KOPT-K1 (cell line): ENCODE results near the gene GRIFIN.
A peak's percentile ranks its signal among the peaks of the same experiment; 100 is the strongest.

Experiments
- H3K27ac ChIP-seq: fragments of 200-600 bp; sonication (generic); 2 replicates; pipeline ENCODE4 v1.5.1; 2016; ENCODE audit warnings: antibody characterized with exemption, mild to moderate bottlenecking, low read depth, low read length; ENCODE audit not compliant: poor library complexity, severe bottlenecking
- H3K36me3 ChIP-seq: fragments of 200-600 bp; sonication (generic); 2 replicates; pipeline ENCODE4 v1.5.1; 2017; ENCODE audit warnings: antibody characterized with exemption, mild to moderate bottlenecking, low read length, moderate library complexity; ENCODE audit not compliant: insufficient read depth
- H3K9me3 ChIP-seq: fragments of 200-600 bp; sonication (generic); 2 replicates; pipeline ENCODE4 v1.5.1; 2017; ENCODE audit warnings: antibody characterized with exemption, low read length, mild to moderate bottlenecking; ENCODE audit not compliant: insufficient read depth, poor library complexity, severe bottlenecking

Gene GRIFIN

DNA sequence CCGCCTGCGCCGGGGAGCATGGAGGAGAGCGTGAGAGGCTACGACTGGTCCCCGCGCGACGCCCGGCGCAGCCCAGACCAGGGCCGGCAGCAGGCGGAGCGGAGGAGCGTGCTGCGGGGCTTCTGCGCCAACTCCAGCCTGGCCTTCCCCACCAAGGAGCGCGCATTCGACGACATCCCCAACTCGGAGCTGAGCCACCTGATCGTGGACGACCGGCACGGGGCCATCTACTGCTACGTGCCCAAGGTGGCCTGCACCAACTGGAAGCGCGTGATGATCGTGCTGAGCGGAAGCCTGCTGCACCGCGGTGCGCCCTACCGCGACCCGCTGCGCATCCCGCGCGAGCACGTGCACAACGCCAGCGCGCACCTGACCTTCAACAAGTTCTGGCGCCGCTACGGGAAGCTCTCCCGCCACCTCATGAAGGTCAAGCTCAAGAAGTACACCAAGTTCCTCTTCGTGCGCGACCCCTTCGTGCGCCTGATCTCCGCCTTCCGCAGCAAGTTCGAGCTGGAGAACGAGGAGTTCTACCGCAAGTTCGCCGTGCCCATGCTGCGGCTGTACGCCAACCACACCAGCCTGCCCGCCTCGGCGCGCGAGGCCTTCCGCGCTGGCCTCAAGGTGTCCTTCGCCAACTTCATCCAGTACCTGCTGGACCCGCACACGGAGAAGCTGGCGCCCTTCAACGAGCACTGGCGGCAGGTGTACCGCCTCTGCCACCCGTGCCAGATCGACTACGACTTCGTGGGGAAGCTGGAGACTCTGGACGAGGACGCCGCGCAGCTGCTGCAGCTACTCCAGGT is 43.1 kb downstream of the GRIFIN start:
- H3K27ac ChIP-seq = no peak overlapping the region
- peaks cover 7% of the 10 kb centered on the region for H3K9me3 ChIP-seq
- H3K36me3 ChIP-seq = peaks cover 95% of the 10 kb centered on the region

DNA sequence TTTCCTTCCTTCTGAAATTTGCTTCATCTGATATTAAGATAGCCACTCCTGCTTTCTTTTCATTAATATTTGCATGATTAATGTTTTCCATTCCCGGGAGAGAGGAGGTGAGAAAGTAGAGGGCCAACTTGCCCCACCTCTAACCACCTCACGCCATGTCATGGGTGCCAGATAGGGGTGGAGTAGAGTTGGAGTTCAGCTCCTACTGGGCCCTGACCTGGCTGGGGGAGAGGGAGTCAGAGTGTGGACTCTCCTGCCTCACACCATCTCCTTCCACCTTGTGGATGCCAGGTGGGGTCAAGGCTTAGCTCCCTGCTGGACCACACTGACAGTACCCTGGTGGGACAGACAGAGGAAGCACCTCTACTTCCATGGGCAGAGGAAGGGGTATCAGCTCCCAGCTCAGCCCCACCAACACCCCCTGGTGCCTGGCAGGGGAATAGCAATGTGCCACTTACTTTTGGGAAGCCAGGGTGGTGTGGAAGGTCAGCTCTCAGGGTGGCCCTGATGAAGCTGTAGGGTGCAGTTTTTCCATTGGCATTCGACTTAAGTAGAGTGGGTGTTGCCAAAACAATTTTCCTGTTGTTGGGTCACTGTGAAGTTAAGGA is 44.8 kb downstream of the GRIFIN start:
- peaks cover 7% of the 10 kb centered on the region for H3K9me3 ChIP-seq
- peak overlapping the region; percentile 21 for H3K27ac ChIP-seq
- peaks cover 85% of the 10 kb centered on the region for H3K36me3 ChIP-seq

DNA sequence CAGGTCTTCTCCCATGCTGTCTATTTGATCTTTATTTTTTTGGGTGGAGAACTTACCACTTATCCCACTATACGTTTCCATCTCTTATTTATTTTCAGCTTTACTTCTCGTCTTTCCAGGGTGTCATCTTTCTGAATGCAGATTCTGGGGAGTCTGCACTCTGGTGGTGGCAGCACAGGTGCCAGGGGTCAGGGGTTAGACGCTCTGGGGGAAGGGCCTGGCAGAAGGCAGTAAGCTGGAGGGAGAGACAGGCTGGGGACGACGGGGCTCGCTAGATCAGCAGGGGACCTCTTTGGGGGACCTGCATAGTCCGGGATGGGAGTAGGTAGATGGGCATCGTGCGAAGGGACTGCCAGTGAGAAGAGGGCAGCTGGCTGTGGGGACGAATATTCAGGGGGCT is 50.4 kb downstream of the GRIFIN start:
- Histone ChIP-seq H3K27ac (peak overlapping the region; percentile 17), H3K9me3 (peaks cover 2% of the 10 kb centered on the region), H3K36me3 (peaks cover 75% of the 10 kb centered on the region)
